ENCODE results near the gene SENP2.

DNA sequence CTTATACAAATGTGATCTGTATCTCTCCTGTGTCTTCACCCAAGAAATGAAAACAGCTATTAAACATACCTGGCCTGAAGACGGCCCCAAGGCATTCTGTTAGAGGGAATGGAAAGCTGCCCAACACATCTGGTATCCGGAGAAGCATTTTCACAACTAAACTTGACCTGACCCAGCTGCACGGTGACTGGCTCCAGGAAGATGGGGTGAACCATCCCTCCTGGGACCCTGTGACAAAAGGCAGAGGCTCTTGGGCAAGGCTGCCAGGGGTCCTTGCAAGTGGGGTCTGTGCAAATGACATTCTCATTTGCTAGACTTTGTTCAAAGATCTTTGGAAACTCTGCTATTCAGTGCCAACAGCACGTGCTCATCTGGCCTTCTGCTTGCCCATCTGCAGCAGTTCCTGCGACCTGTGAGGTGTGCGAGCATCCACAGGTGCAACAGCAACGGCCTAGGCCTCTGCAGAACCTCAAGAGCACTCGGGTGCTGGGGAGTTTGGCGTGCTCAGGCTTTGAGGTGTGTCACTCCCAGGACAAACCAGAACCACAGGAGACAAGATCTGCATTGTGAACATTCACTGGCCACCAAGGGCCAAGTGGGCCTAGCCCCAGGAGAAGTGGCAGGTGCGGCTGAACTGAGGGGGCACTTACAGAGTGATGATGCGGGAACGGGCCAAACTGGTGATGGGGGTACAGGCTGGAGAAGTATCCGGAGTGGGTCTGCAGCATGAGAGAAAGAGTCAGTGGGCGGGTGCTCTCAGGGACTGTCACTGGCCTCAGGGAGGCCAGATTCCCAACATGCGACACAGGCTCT, 71.8 kb downstream of the SENP2 start:
- no peak for TF ChIP-seq CTCF (IDR thresholded peaks at IDR 0.05)
- no peak for TF ChIP-seq RFX5 (IDR thresholded peaks at IDR 0.05)
- no peak for TF ChIP-seq MYC (IDR thresholded peaks at IDR 0.05; ENCODE audit: borderline replicate concordance, low read length)
- TF ChIP-seq JUN (IDR thresholded peaks at IDR 0.05), result no peak
- TF ChIP-seq ESRRA (IDR thresholded peaks at IDR 0.05; ENCODE audit: borderline replicate concordance, low read length), result no peak
- TF ChIP-seq BHLHE40 (IDR thresholded peaks at IDR 0.05; ENCODE audit: low read depth, low read length), result no peak
